ENCODE results near the gene SCGN. TPM values are rescaled to one million over a fixed set of nuclear protein-coding genes. Genes with fewer than 3 reads are reported as not detected.

Gene SCGN
- total RNA-seq, 1 donor from 2014 or later, result 1.2 TPM

GRCh38 chr6:25681848-25682247 lies 29.8 kb downstream of the SCGN start:
- Mint-ChIP-seq H3K27ac (ENCODE audit: unreplicated experiment) (no peak overlapping the region), H3K4me1 (ENCODE audit: low read depth, unreplicated experiment) (no peaks in the 10 kb centered on the region), H3K27me3 (ENCODE audit: unreplicated experiment) (no peaks in the 10 kb centered on the region), H3K4me3 (ENCODE audit: unreplicated experiment) (no peak overlapping the region), H3K9me3 (ENCODE audit: unreplicated experiment) (no peaks in the 10 kb centered on the region), H3K36me3 (ENCODE audit: unreplicated experiment) (no peaks in the 10 kb centered on the region)
- no peak for TF ChIP-seq CTCF (IDR thresholded peaks at IDR 0.05; ENCODE audit: partially characterized antibody, unreplicated experiment)
- DNase-seq, result no peak

- Mint-ChIP-seq H3K36me3 (ENCODE audit: unreplicated experiment) (no peaks in the 10 kb centered on the region), H3K9me3 (ENCODE audit: unreplicated experiment) (no peaks in the 10 kb centered on the region), H3K27ac (ENCODE audit: unreplicated experiment) (no peak overlapping the region), H3K27me3 (ENCODE audit: unreplicated experiment) (no peaks in the 10 kb centered on the region), H3K4me1 (ENCODE audit: low read depth, unreplicated experiment) (no peaks in the 10 kb centered on the region), H3K4me3 (ENCODE audit: unreplicated experiment) (no peak overlapping the region)
- no peak for TF ChIP-seq CTCF (IDR thresholded peaks at IDR 0.05; ENCODE audit: partially characterized antibody, unreplicated experiment)
- DNase-seq, result no peak
Measured at GRCh38 chr6:25682324-25682723, 30.3 kb downstream of the SCGN start.

GRCh38 chr6:25684565-25684964 lies 32.5 kb downstream of the SCGN start:
- no peak for TF ChIP-seq CTCF (IDR thresholded peaks at IDR 0.05; ENCODE audit: partially characterized antibody, unreplicated experiment)

GRCh38 chr6:25685251-25685650 lies 33.2 kb downstream of the SCGN start:
- no peak for DNase-seq
- H3K9me3 Mint-ChIP-seq (ENCODE audit: unreplicated experiment), result no peaks in the 10 kb centered on the region
- H3K36me3 Mint-ChIP-seq (ENCODE audit: unreplicated experiment), result no peaks in the 10 kb centered on the region
- TF ChIP-seq CTCF (IDR thresholded peaks at IDR 0.05; ENCODE audit: partially characterized antibody, unreplicated experiment), result no peak
- no peaks in the 10 kb centered on the region for H3K4me1 Mint-ChIP-seq (ENCODE audit: low read depth, unreplicated experiment)
- H3K27ac Mint-ChIP-seq (ENCODE audit: unreplicated experiment), result no peak overlapping the region
- H3K27me3 Mint-ChIP-seq (ENCODE audit: unreplicated experiment), result no peaks in the 10 kb centered on the region
- no peak overlapping the region for H3K4me3 Mint-ChIP-seq (ENCODE audit: unreplicated experiment)

More at GRCh38 chr6:25684565-25684964, 32.5 kb downstream of the SCGN start:
- Mint-ChIP-seq H3K36me3 (ENCODE audit: unreplicated experiment) (no peaks in the 10 kb centered on the region), H3K4me1 (ENCODE audit: low read depth, unreplicated experiment) (no peaks in the 10 kb centered on the region), H3K27ac (ENCODE audit: unreplicated experiment) (no peak overlapping the region), H3K4me3 (ENCODE audit: unreplicated experiment) (no peak overlapping the region), H3K9me3 (ENCODE audit: unreplicated experiment) (no peaks in the 10 kb centered on the region), H3K27me3 (ENCODE audit: unreplicated experiment) (no peaks in the 10 kb centered on the region)
- DNase-seq, result no peak

- Mint-ChIP-seq H3K36me3 (ENCODE audit: unreplicated experiment) (no peaks in the 10 kb centered on the region), H3K27ac (ENCODE audit: unreplicated experiment) (no peak overlapping the region), H3K4me1 (ENCODE audit: low read depth, unreplicated experiment) (no peaks in the 10 kb centered on the region), H3K4me3 (ENCODE audit: unreplicated experiment) (no peak overlapping the region), H3K9me3 (ENCODE audit: unreplicated experiment) (no peaks in the 10 kb centered on the region), H3K27me3 (ENCODE audit: unreplicated experiment) (no peaks in the 10 kb centered on the region)
- no peak for TF ChIP-seq CTCF (IDR thresholded peaks at IDR 0.05; ENCODE audit: partially characterized antibody, unreplicated experiment)
- no peak for DNase-seq
Measured at GRCh38 chr6:25685896-25686295, 33.9 kb downstream of the SCGN start.
